Choroid plexus epithelial cell (primary cell): Measurements from ENCODE around the gene ZDHHC22.
A peak's percentile ranks its signal among the peaks of the same experiment; 100 is the strongest.

Experiments used
- DNase-seq: peaks from one replicate; pipeline ENCODE4 v3.0.0-alpha.2; 2010; ENCODE audit warnings: low read depth
- H3K4me3 ChIP-seq: 2 replicates; pipeline ENCODE4 v1.5.1; 2011; ENCODE audit warnings: low read depth, mild to moderate bottlenecking, control low read depth, low read length, moderate library complexity
- CTCF ChIP-seq: conservative IDR thresholded peaks from 2 replicates; pipeline ENCODE4 v1.5.1; 2011; ENCODE audit warnings: low read depth, mild to moderate bottlenecking, control low read depth, inconsistent platforms, low read length, moderate library complexity

The ZDHHC22 gene

DNA sequence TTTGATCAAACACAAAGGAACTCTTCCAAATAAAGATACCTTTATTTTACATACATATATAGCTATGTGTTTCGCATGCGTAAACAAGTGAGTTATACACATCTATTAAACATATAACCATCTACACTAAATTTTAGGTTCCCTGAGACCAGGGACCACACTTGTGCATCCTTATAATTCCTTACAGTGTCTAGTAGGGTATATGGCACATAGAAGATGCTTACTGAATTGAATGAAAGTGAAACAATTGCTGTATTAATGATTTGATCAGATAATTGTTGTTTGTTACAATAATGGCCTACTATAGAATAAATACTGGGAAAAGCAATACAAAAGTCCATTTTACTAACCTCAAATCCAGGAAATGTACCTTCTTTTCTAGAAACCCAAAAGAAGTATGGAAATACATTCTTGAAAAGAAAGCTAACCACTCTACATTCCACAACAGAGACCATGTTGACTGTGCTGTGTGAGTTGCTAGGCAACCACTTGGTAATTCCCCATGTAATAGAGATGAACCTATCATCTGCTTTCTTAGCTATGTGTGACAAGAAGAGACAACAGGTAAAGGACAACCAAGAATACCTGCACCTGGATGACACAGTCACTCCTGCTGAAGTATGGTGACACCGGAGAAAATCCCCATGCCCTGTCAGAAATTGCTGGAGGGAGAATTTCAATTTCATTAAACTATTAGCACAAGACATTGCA, 55.4 kb downstream of the ZDHHC22 start:
- peak; percentile 88 for DNase-seq
- H3K4me3 ChIP-seq = no peak overlapping the region
- TF ChIP-seq CTCF = no peak

DNA sequence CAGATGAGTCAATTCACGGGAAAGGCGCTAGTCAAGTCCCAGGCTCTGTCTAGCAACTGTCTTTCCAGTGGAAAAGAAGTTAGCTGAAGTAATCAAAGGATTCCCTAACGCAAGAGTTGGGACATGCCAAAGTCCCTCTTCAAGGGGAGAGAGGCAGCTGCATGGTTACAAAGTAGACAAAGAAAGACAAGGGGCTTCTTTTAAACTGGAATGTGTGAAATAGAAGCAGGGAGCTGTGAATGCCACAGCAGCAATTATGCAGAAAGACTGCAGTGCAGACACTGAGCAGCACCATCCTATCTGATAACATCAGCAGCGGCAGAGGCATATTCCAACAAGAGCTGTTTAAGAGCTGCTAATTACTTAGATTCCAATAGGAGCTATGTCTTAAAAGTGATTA, 56.1 kb downstream of the ZDHHC22 start:
- no peak for TF ChIP-seq CTCF
- H3K4me3 ChIP-seq = no peak overlapping the region
- no peak for DNase-seq

DNA sequence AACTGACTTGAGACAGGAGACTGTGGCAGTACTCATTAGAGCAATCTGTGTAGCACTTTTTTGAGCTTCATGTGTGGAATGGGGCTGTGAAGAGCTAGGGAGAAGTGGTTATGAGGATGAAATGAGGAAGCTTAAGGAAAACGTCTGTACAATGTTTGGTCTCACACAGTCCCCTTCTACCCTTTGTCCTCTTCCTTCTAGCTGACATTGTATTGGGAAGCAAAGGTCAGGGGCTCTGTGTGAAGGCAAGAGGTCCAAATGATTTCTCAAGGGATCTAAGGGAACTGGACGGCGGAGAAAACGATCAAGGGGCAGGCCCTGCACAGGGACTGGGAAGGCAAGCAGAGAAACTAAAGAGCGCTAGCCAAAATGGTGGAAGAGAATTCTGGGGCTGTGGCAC, 56.6 kb downstream of the ZDHHC22 start:
- TF ChIP-seq CTCF = no peak
- no peak for DNase-seq
- no peak overlapping the region for H3K4me3 ChIP-seq

DNA sequence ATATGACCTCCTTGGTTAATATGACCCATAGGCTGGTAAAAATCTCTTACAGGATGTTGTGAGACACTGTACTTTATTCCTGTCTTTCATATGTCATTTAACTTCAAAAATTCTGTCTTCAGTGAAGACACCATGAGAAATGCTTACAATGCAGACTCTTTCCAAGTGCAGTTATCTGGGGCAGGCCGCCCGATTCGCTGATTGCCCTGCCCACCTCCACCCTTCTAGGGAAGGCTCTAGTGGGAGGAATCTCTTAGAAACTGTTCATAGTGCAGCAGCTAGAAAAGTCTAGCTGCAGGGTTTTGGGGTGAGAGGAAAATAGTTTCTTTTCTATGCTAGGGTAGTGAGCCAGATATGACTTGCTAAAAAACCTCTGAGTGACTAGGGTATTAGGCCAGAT, 58.5 kb downstream of the ZDHHC22 start:
- no peak for TF ChIP-seq CTCF
- no peak for DNase-seq
- no peak overlapping the region for H3K4me3 ChIP-seq

DNA sequence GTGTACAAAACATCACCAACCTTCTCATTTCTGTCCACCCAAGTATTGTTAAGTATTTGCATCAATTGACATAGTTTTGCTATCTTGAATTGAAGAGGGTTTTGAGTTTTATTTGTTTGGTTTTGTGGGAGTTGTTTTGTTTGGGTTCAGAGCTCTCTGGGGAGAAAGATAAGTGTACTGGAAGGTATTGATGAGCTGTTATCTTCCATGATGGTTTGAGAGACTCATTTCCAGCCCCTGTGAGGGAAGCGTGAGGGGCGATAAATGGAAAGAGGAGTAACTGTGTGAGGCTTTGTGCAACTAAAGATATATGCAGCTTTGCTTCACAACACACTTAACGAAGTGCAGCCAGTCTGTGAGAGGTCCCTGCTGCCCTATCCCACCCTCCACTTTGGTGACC, 59.2 kb downstream of the ZDHHC22 start:
- TF ChIP-seq CTCF = no peak
- no peak for DNase-seq
- H3K4me3 ChIP-seq = no peak overlapping the region
